Keratinocyte (primary cell): ENCODE measurements around the gene AMER3. TPM values are rescaled to one million over a fixed set of nuclear protein-coding genes. Genes with fewer than 3 reads are reported as not detected.
A peak's percentile ranks its signal among the peaks of the same experiment; 100 is the strongest.

Experiments used
- DNase-seq: peaks from one replicate; pipeline ENCODE4 v3.0.0-alpha.2; 2011; ENCODE audit warnings: low read depth, missing footprints, low spot score
- FAIRE-seq: peaks from 2 replicates; lab custom pipeline; 2011; peaks lifted over from hg19 to GRCh38; lab: Jason Lieb, UNC
- H2AFZ ChIP-seq: 2 replicates; pipeline ENCODE4 v1.6.0; 2012; ENCODE audit warnings: low read length, control low read depth, inconsistent platforms; ENCODE audit not compliant: control insufficient read depth
- H3K27ac ChIP-seq: 2 replicates; pipeline ENCODE4 v1.5.1; 2011; ENCODE audit warnings: low read length; ENCODE audit not compliant: control insufficient read depth, insufficient read depth
- H3K27me3 ChIP-seq: 3 replicates; pipeline ENCODE4 v1.6.0; 2011; ENCODE audit warnings: low read length; ENCODE audit not compliant: control insufficient read depth, insufficient read depth; ENCODE audit errors: extremely low read depth
- H3K36me3 ChIP-seq, 2 experiments: 2 replicates in 1 of 2; 3 replicates in 1 of 2; pipeline ENCODE4 v1.5.1; 2011; ENCODE audit warnings: low read length in 2 of 2, mild to moderate bottlenecking in 1 of 2; ENCODE audit not compliant: control insufficient read depth in 2 of 2, insufficient read depth in 2 of 2; ENCODE audit errors: extremely low read depth in 1 of 2
- H3K4me1 ChIP-seq: 3 replicates; pipeline ENCODE4 v1.5.1; 2011; ENCODE audit warnings: low read length; ENCODE audit not compliant: control insufficient read depth, insufficient read depth; ENCODE audit errors: extremely low read depth
- H3K4me2 ChIP-seq: 3 replicates; pipeline ENCODE4 v1.6.0; 2011; ENCODE audit warnings: low read depth, low read length; ENCODE audit not compliant: control insufficient read depth, insufficient read depth; ENCODE audit errors: extremely low read depth
- H3K4me3 ChIP-seq, 3 experiments: fragments of 200-600 bp in 1 of 3; sonication (generic) in 1 of 3; 2 replicates in 2 of 3; 3 replicates in 1 of 3; pipeline ENCODE4 v1.5.1; 2011 to 2016; ENCODE audit warnings: low read length in 3 of 3, mild to moderate bottlenecking in 3 of 3, control low read depth in 2 of 3, inconsistent platforms in 1 of 3, low read depth in 1 of 3, mixed read lengths in 1 of 3, mixed run types in 1 of 3, moderate library complexity in 1 of 3; ENCODE audit not compliant: control insufficient read depth in 2 of 3, insufficient read depth in 2 of 3; ENCODE audit errors: extremely low read depth in 1 of 3
- H3K79me2 ChIP-seq: 2 replicates; pipeline ENCODE4 v1.6.0; 2012; ENCODE audit warnings: low read length; ENCODE audit not compliant: control insufficient read depth, insufficient read depth
- H3K9ac ChIP-seq: 3 replicates; pipeline ENCODE4 v1.6.0; 2011; ENCODE audit warnings: low read length; ENCODE audit not compliant: control insufficient read depth, insufficient read depth; ENCODE audit errors: extremely low read depth
- H3K9me1 ChIP-seq: 3 replicates; pipeline ENCODE4 v1.6.0; 2011; ENCODE audit warnings: low read length; ENCODE audit not compliant: control insufficient read depth, insufficient read depth; ENCODE audit errors: extremely low read depth
- H3K9me3 ChIP-seq: 2 replicates; pipeline ENCODE4 v1.5.1; 2012; ENCODE audit warnings: low read depth, low read length; ENCODE audit not compliant: control insufficient read depth
- H4K20me1 ChIP-seq: 3 replicates; pipeline ENCODE4 v1.6.0; 2011; ENCODE audit warnings: low read length; ENCODE audit not compliant: control insufficient read depth, insufficient read depth; ENCODE audit errors: extremely low read depth
- EZH2 ChIP-seq: IDR thresholded peaks from one replicate; pipeline ENCODE4 v1.6.1; 2012; ENCODE audit warnings: inconsistent platforms, mild to moderate bottlenecking, low read length, moderate library complexity
- dilution Hi-C: fragments of 300-500 bp; cut with MboI; formaldehyde crosslinking; loops from one replicate; pipeline ENCODE4 v1.7.0; 2020; ENCODE audit warnings: low sequenced_read_pairs; ENCODE audit not compliant: extremely low pct_ligation_motif_present
- polyA plus RNA-seq, 5 experiments: library from polyadenylated mRNA; depleted of rRNA in 3 of 5; stranded (reverse) in 3 of 5; stranded (forward) in 1 of 5; unstranded in 1 of 5; fragments of >200 nt; gene quantifications; 1 replicate in 1 of 5; 2 replicates in 3 of 5; 3 replicates in 1 of 5; pipeline versions ENCODE4 v1.2.1 to v1.2.3, GENCODE V29; 2011 to 2012; ENCODE audit warnings: missing spikeins in 2 of 5, low read depth in 1 of 5, low replicate concordance in 1 of 5
- TF ChIP-seq, protein P1 (sequence below), 3 experiments: IDR thresholded peaks in 1 of 3; conservative IDR thresholded peaks in 1 of 3; optimal IDR thresholded peaks in 1 of 3; 2 replicates in 2 of 3; 3 replicates in 1 of 3; pipeline versions ENCODE3 to v1.5.1; 2011; ENCODE audit warnings: low read length in 3 of 3, mild to moderate bottlenecking in 3 of 3, moderate library complexity in 2 of 3, control low read depth in 1 of 3, inconsistent platforms in 1 of 3; ENCODE audit not compliant: insufficient read depth in 2 of 3; ENCODE audit errors: extremely low read depth in 1 of 3

Gene AMER3
- polyA plus RNA-seq, 1 donor (not counting 4 experiments of a cell fraction or from before 2014, with no cell fraction given), result not detected

GRCh38 chr2:130808482-130809268 is 53.3 kb downstream of the AMER3 start:
- Histone ChIP-seq H3K27ac (peak overlapping the region; percentile 94), H3K4me3 (peak overlapping the region; percentile 0 to 50 (median 42)), H4K20me1 (no peaks in the 10 kb centered on the region), H3K4me2 (peak overlapping the region; percentile 85), H3K9me1 (no peaks in the 10 kb centered on the region), H2AFZ (peak overlapping the region; percentile 69), H3K9ac (peak overlapping the region; percentile 77), H3K27me3 (no peaks in the 10 kb centered on the region), H3K9me3 (no peaks in the 10 kb centered on the region), H3K36me3 (no peaks in the 10 kb centered on the region), H3K79me2 (no peaks in the 10 kb centered on the region), H3K4me1 (peaks cover 24% of the 10 kb centered on the region)
- dilution Hi-C loops, result no loop called here
- DNase-seq, result peak; percentile 95
- peak; percentile 97 for FAIRE-seq
- TF ChIP-seq, protein P1, sequence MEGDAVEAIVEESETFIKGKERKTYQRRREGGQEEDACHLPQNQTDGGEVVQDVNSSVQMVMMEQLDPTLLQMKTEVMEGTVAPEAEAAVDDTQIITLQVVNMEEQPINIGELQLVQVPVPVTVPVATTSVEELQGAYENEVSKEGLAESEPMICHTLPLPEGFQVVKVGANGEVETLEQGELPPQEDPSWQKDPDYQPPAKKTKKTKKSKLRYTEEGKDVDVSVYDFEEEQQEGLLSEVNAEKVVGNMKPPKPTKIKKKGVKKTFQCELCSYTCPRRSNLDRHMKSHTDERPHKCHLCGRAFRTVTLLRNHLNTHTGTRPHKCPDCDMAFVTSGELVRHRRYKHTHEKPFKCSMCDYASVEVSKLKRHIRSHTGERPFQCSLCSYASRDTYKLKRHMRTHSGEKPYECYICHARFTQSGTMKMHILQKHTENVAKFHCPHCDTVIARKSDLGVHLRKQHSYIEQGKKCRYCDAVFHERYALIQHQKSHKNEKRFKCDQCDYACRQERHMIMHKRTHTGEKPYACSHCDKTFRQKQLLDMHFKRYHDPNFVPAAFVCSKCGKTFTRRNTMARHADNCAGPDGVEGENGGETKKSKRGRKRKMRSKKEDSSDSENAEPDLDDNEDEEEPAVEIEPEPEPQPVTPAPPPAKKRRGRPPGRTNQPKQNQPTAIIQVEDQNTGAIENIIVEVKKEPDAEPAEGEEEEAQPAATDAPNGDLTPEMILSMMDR (optimal IDR thresholded peaks at IDR 0.05 in 1 of 3, IDR thresholded peaks at IDR 0.05 in 1 of 3, conservative IDR thresholded peaks at IDR 0.05 in 1 of 3; ENCODE audit: extremely low read depth in 1 of 3, insufficient read depth in 2 of 3, low read length in 3 of 3), result no peak
- no peak for TF ChIP-seq EZH2

GRCh38 chr2:130810490-130810889 is 55.1 kb downstream of the AMER3 start:
- dilution Hi-C loops, result no loop called here
- Histone ChIP-seq H3K4me2 (no peak overlapping the region), H3K4me1 (peaks cover 24% of the 10 kb centered on the region), H3K4me3 (no peak overlapping the region), H3K9ac (no peak overlapping the region), H3K27me3 (no peaks in the 10 kb centered on the region), H2AFZ (no peak overlapping the region), H3K36me3 (no peaks in the 10 kb centered on the region), H3K9me1 (no peaks in the 10 kb centered on the region), H3K79me2 (no peaks in the 10 kb centered on the region), H3K9me3 (no peaks in the 10 kb centered on the region), H4K20me1 (no peaks in the 10 kb centered on the region), H3K27ac (no peak overlapping the region)
- DNase-seq (no peak), FAIRE-seq (no peak)
- TF ChIP-seq, protein P1 (optimal IDR thresholded peaks at IDR 0.05 in 1 of 3, IDR thresholded peaks at IDR 0.05 in 1 of 3, conservative IDR thresholded peaks at IDR 0.05 in 1 of 3; ENCODE audit: extremely low read depth in 1 of 3, insufficient read depth in 2 of 3, low read length in 3 of 3), result no peak
- no peak for TF ChIP-seq EZH2
